HG03378 (cell line): ENCODE results near the gene LRRC49.
A peak's percentile ranks its signal among the peaks of the same experiment; 100 is the strongest.
"Not testable (repeated sequence)": the region's sequence is repeated elsewhere in the genome, so short reads cannot be mapped to it uniquely, and the experiment has no call there.

ENCODE experiments used
- ATAC-seq: cut with Tn5 transposase; IDR thresholded peaks from one replicate; pipeline ENCODE4 v1.9.1; 2021; ENCODE audit warnings: mild to moderate bottlenecking, moderate library complexity; ENCODE audit not compliant: unreplicated experiment

LRRC49 gene

DNA sequence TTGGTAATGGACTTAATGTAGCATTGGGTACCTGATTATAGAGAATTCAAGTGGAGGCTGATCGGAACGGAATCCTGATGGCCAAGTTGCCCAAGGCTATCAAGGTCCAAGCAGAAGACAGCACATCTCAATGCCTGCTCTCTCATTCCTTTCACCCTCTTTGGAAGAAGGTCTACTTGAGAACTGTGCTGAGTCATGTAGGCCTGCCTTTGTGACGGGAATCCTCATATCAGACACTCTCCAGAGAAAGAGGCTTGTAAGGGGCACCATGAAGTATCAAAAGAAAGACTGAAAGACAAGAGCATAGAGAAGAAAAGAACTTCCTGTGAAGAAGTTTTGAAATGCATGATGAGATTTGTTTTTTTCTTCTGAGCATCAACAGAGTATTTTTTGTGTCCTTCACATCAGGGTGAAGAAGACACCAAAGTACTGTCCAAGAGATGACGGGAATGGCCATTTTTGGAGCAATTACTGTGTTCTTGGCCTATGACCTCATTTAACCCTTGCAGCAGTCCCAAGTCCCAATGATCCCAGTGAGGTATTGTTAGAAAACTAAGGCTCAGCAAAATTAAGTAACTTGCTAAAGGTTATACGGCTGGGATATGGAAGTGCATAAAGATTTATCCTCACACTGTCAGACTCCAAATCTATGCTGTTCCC, 25.5 kb upstream of the LRRC49 start:
- ATAC-seq: no peak

DNA sequence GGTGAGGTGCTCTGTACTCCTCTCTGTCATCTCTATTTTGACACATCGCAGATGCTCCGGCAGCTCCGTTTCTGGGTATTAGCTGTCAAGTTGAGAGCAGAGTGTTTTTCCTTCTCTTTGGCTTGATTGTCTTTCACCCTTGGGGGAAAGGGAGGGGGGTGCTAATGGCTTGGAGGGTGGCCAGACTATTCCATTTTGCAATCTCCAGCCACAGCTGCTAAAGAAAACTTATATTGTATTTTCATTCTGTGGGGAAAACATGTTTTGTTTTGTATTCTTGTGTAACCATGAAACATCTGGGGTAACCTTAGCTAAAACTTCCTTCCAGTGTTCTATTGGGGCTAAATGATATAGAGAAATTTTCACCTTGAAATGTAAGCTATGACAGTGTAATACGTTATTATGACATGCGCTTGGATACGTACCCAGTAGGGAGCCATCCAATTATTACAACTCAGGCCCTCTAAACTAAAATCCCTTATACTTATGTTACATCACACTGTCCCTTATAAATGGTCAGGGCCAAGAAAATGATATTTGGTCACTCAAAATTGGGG, 24.6 kb upstream of the LRRC49 start:
- ATAC-seq: no peak

DNA sequence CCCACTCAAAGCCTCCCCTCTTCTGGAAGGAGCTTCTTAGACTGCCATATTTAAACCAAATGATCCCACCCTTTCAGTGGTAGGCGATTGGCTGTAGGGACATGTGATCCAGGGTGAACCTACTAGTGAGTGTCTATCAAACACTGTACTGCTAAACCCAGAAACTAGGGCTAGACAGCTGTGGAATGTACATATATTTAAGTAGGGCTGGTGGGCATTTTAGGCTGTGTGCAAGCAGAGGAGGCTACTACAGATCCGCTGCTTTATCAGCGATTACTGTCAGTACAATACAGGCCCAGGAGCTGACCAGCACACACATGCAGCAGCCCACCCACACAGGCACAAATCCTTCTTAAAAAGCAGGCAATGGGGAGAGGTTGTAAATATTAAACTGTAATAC, 23.3 kb upstream of the LRRC49 start:
- ATAC-seq: no peak

DNA sequence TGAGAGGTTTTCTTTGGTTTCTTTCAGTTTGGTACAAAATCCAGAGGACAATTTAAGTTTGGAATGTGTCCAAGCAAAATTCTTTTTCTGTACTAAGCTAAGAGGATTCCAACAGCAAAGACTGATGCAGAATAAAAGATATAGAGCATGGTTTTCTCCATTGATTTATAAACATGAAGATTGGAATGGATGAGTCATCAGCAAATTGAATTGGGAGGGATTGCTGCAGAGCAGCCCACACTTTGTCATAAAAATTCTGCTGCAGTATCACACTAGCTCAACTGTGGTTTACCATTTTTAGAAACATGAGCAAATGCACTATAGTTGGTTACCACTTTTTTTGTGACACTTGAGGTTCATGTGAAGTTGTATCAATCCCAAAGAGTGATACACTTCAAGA, 22.6 kb upstream of the LRRC49 start:
- no peak for ATAC-seq

DNA sequence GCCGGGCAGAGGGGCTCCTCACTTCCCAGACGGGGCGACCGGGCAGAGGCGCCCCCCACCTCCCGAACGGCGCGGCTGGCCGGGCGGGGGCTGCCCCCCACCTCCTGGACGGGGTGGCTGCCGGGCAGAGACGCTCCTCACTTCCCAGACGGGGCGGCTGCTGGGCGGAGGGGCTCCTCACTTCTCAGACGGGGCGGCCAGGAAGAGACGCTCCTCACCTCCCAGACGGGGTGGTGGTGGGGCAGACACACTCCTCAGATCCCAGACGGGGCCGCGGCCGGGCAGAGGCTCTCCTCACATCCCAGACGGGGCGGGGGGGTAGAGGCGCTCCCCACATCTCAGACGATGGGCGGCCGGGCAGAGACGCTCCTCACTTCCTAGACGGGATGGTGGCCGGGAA, 21.1 kb upstream of the LRRC49 start:
- ATAC-seq: not testable (repeated sequence)

DNA sequence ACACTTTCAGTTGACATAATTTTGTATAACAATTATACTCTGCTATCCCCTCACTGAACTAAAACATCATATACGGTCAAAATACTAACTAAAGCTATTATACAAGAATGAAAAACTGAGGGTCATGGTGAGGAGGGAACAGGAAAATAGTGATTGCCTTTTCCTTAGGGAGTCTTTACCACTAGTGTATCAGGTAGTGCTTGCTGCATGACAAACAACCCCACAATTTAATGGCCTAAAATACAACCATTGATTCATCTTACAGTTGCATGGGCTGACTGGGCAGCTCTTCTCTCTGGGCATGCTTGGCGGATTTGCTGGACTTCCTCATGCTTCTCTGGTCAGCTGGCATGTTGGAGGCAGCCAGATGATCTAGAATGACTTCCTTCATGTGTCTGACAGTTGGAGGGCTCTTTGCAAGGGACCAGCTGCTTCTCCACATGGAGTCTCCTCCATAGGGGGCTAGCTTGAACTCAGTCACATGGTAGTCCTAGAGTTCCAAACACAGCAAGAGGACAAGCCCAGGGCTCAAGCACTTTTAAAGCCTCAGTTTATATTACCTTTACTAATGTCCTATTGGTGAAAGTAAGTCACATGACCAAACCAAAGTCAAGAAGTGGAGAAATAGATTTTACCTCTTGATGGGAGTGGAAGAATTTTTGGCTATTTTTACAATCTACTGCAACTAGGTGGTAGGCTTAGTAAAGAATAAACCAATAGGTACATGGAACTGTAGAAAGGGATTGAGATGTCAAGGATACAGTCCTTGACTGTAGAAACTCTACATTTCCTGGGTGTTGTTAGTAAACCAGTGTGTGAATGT, 19.2 kb upstream of the LRRC49 start:
- no peak for ATAC-seq

DNA sequence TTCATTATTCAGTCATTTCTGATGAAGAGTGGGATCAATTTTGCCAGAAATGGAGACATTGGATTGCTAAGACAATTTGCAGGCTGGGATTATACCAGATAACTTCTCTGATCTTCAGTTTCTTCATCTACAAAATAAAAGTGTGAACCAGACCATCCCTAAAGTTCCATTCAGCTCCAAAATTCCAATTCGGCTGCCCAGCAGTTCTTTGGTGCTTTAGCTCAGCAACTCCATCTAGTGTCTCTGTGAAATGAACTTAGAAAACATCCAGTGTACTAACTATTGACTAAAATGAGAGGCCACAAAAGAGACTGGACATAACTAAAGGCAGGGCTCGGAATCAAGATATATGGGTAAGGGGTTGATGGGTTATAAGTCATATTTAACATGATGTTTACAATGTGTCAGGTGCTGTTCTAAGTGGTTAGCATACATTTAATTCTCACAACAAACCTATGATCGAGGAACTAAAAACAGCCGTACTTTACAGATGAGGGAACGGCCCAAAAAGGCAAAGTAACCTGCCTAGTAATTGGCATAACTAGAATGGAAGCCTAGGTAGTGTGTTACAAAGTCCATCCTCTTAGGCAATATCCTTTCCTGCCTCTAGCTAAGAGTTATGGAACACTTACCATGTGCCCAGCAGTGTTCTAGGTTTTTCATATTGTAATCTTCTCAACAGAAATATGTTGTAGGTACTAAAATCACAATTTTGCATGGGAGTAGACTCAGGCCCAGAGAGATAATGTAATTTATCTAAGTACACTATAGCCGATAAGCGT, 17.4 kb upstream of the LRRC49 start:
- ATAC-seq: no peak

DNA sequence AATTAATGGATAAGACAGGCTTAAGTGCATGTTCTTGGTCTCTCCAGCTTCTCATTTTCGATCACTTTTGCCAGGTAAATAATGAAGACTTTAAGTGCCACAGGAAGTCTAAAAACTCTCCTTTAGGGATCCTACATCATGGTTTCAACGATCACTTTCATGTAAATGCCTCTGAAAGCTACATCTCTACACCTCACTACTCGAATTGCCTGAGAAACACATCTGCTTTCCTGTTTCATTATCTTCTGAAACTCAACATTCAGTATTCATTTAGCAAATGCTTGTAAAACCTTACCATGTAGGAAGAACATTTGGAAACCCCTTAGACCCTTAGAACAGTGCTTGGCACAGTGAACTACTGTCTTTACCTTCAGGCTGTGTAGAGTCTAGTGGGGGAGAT, 16.6 kb upstream of the LRRC49 start:
- ATAC-seq: no peak

DNA sequence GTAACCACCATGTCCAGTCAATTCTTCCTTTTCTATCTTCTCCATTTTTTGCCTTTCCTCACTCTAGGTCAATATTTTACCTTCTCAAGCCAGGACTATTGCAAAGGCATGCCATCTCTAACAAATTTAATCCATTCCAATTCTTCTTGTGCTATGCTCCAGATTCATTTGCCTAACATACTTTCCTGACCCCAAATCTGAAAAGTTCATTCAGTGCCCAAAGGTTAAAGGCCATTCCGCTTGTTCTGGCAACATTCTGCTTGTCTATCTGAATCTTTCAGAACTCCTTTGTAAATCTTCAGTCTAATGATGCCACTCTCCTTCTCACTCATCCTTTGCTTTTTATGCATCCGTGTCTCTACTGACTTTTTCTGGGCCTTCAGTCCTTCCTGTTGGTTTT, 15.9 kb upstream of the LRRC49 start:
- ATAC-seq: no peak

DNA sequence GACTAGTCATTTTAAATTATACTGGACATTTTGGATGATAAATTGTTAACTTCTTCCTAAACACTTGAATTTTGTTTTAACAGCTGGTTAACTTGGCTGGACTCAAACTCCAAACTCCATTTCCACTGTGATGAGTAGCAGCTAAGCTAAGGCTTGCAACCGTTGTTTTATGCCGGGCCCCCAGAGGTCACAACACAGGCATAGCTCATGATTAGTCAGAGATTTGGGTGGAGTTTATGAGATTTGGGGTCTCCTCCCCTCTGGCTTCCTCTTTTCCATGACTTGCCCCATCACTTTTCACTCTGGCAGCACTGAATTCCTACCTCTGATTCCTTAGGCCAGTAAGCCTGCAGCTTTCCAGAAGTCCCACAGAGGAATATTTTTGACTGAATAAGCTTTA, 13.2 kb upstream of the LRRC49 start:
- ATAC-seq: no peak

DNA sequence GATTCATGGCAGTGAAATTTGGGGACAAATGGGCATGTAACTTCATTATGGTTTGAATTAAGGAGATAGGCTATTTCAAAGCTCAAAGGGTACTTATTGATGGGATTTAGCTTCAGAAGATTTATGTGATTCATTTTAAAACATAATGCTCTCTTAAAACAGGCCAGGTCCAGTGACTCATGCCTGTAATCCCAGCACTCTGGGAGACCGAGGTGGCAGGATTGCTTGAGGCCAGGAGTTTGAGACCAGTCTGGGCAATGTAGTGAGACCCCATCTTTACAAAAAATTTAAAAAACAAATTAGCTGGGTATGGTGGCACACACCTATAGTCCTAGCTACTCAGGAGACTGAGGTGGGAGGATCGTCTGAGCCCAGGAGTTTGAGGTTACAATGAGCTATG, 11.8 kb upstream of the LRRC49 start:
- no peak for ATAC-seq

DNA sequence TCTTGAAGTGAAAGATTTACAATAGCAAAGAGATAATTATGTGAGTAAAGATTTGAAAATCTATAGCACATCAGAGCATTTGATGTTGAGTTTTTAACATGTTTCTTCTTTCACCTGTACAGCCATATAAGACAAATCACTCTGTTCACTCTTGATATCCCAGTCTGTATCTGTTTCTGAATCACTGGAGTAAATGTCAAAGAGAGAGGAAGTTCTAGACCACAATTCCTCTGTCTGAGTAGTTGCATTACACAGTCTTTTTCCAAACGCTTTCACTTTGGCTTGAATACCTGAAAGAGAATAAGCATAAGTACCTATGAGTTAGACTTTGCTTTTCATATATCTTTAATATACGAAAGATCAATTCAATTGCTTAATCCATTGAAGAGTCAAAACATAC, 10.3 kb upstream of the LRRC49 start:
- no peak for ATAC-seq

DNA sequence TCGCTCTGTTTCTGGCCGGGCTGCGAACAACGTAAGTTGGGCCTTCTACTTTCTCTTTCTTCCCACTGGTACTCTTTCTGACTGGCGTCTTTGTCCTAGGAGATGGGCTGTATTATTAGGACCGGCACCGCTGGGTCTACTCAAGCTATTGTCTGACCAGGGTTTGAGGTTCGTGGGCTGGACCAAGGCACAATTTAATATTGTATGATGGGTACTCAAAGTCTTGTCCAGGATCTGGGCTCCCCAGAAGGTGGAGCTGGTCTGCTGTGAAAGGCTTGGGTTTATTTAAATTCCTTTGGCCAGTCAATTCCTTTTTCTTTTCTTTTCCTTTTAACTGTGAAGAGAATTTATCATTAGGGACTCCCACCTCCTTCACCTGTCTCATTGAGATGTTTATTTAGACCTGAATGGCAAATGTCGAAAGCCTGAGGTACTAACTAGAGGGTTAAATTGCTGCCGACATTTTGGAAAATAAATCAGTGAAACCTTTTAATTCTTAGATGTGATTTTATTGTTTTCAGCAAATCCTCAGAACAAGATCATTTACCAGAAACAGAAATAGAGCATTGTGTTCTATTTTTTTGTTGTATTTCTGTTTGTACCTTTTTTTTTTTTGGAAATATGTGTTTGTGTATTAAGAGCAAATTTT, 410 bp downstream of the LRRC49 start:
- ATAC-seq: peak; percentile 30

DNA sequence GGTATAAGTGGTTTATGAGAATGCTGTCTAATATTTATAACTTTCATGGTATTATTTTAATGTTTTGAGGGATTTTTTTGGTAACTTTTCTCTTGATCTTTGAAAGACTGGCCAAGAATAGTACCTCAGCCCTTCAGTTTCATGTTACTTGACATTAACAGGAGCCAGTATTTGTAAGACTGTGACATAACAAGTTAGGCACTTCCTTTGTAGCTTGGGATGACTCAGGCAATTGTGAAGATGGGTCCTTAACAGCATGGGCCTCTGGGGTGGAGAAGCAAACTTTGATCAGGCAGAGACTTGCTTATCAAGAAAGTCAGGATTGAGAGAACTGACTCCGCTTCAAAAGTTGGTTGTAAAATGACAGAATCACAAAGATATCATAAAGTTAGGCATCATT, 9.5 kb downstream of the LRRC49 start:
- ATAC-seq: no peak

DNA sequence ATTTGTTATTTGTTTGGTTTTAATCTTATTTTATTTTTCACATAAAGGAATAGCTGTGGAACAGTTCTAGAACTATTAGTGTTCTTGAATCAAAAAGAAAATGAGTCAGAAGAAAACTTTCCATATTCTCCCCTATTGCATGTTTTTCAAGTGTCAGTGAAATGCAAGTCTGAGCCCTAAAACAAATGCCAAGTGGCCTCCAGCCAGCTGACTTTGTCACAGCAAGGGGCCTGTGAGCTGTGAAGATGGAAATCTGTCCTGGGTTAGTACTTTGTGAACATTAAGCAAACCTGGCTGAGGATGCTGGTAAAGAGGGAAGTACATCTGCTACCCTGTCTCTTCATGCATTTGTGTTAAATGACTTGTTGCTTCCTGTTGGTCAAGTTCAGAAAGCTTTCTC, 14.2 kb downstream of the LRRC49 start:
- ATAC-seq: no peak

DNA sequence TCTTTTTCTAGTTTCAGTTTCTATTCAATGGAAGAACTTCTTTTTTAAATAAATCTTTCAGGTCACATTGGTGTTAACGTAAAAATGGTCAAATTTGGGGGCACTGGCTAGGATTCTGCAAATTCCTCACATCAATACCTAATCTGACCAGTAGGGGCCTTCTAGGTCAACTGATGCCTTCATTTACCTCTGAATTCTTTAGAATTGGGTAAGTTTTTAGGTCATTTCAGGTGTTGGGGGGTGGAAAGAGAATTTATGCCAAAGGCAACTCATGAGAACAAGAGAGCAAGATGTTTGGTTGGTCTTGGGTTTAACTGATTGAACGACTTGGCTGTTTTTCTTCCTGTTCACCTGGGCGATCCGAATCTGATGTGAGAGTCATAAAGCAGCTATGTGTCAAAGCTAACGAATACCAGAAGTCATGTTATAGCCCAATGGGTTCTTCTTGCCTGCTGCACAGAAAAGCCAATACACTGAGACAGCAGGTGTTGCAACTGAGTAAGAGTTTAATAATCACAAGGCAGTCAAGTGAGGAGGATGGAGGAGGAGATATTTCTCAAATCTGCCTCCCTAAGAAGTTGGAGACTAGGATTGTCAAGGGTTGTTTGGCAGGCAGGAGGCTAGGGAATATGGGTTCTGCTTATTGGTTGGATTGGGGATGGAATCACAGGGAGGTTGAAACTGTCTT, 15.3 kb downstream of the LRRC49 start:
- ATAC-seq: no peak

DNA sequence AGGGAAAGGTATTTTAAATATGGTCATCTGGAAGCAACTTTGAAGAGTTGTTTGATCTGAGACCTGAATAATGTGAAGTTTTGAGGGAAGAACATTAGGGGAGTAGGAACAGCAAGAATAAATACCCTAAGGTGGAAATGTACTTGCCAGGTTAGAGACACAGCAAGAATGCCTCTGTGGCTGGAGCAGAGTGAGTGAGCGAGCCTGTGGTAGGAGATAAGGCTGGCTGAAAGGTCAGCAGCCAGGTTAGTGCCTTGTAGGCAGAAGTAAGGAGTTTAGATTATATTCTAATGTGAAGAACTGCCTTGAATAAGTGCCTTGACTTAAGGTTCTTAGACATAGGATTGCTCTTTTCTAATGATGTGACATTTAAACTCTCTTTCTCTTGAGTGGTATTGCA, 18.3 kb downstream of the LRRC49 start:
- no peak for ATAC-seq

DNA sequence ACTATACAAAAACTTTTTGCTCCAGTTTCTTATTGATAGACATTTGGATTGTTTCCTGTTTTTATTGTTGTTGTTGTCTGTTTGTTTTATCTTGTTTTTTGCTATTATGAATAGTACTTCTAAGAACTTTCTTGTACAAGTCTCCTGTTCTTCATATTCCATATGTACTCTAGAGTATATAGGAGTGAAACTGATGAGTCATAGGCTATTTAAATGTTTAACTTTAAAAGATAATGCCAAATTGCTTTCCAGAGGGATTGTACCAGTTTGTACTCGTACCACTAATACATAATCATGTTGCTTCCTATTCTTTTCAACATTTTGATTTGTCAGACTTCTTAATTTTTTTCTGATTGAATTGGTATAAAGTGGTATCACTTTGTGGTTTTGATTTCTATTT, 19.6 kb downstream of the LRRC49 start:
- ATAC-seq: no peak

DNA sequence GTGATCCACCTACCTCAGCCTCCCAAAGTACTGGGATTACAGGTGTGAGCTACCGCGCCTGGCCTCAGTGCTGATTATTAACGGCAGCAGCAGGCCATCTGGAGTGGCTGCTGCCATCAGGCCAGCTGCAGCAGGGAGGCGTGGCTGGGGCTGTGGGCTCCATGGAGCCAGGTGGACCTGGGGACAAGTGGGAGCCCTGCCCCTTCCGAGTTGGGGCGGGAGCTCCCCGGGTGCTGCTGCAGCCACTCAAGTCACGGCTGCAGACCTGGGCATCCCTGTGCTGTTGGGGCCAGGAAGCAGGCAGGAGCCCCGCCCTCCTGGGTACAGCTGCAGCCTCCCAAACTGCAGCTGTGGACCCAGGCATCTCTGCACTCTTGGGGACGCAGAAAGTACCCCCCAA, 23.9 kb downstream of the LRRC49 start:
- no peak for ATAC-seq

DNA sequence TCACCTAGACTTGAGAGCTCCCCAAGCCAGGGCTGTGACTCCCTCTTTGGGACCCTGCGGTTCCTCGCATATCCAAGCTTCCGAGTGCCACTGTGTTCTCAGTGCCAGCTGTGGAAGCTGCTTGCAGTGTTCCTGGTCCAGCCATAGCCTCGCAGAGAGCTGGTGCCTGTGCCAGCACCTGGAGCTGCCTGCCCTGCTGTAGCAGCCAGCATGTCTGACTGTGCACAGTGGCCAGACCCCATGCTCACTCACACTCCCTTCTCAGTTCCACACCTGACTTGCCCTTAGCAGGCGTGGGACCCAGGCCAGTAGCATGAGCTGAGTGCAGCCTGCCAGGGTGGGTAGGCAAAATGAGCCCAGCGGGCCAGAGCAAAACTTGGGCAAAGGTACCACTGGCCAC, 25.3 kb downstream of the LRRC49 start:
- no peak for ATAC-seq
